WTC11 (cell line): Measurements from ENCODE around the gene DNM1. TPM values are rescaled to one million over a fixed set of nuclear protein-coding genes. Genes with fewer than 3 reads are reported as not detected.
A peak's percentile ranks its signal among the peaks of the same experiment; 100 is the strongest.

Source experiments
- ATAC-seq: fragments of 200-7000 bp; cut with Tn5 transposase; 2 replicates; pipeline ENCODE4 v1.10.0; 2021; ENCODE audit warnings: mild to moderate bottlenecking, moderate library complexity
- CTCF ChIA-PET: fragments of 300-600 bp; sonication (Branson Sonifier 250); formaldehyde crosslinking; loops from one replicate; lab custom pipeline; 2021; ENCODE audit warnings: antibody characterized with exemption; lab: Charles Lee
- POLR2A ChIA-PET: fragments of 350-600 bp; sonication (Branson Sonifier 250); formaldehyde crosslinking; loops from one replicate; lab custom pipeline; 2021; ENCODE audit warnings: antibody characterized with exemption; lab: Charles Lee
- DNase-seq: peaks from one replicate; pipeline ENCODE4 v3.0.0; 2021; ENCODE audit warnings: low spot score
- H3K27ac Mint-ChIP-seq: 2 replicates; pipeline ENCODE4 v1.8.0; 2021; ENCODE audit warnings: mixed read lengths
- H3K27me3 Mint-ChIP-seq: 2 replicates; pipeline ENCODE4 v1.8.0; 2021; ENCODE audit warnings: low read depth, mild to moderate bottlenecking, moderate library complexity, mixed read lengths
- H3K36me3 Mint-ChIP-seq: 2 replicates; pipeline ENCODE4 v1.8.0; 2021; ENCODE audit warnings: mixed read lengths
- H3K4me1 Mint-ChIP-seq: 2 replicates; pipeline ENCODE4 v1.8.0; 2022; ENCODE audit warnings: mixed read lengths
- H3K4me3 Mint-ChIP-seq: 2 replicates; pipeline ENCODE4 v1.8.0; 2021; ENCODE audit warnings: mild to moderate bottlenecking, moderate library complexity, mixed read lengths
- H3K9me3 Mint-ChIP-seq: 2 replicates; pipeline ENCODE4 v1.8.0; 2021; ENCODE audit warnings: mixed read lengths
- AFF4 ChIP-seq: sonication (generic); formaldehyde crosslinking; IDR thresholded peaks from 2 replicates; pipeline ENCODE4 v1.8.1; 2023; ENCODE audit warnings: mild to moderate bottlenecking, missing genetic modification reagents, borderline replicate concordance
- E2F1 ChIP-seq: sonication (generic); formaldehyde crosslinking; IDR thresholded peaks from 2 replicates; pipeline ENCODE4 v1.8.0; 2022; ENCODE audit warnings: mild to moderate bottlenecking, missing genetic modification reagents
- FOXP4 ChIP-seq: sonication (generic); formaldehyde crosslinking; IDR thresholded peaks from 2 replicates; pipeline ENCODE4 v1.8.0; 2022; ENCODE audit warnings: mild to moderate bottlenecking, missing genetic modification reagents
- GABPB1 ChIP-seq: sonication (generic); formaldehyde crosslinking; IDR thresholded peaks from 2 replicates; pipeline ENCODE4 v1.8.1; 2023; ENCODE audit warnings: mild to moderate bottlenecking, missing genetic modification reagents
- GRHL2 ChIP-seq: fragments of 250-450 bp; sonication (Bioruptor Pico); IDR thresholded peaks from 2 replicates; pipeline ENCODE4 v1.8.0; 2022; ENCODE audit warnings: mild to moderate bottlenecking, moderate library complexity; ENCODE audit not compliant: insufficient replicate concordance, severe bottlenecking
- HMGA2 ChIP-seq: fragments of 250-450 bp; sonication (Bioruptor Pico); IDR thresholded peaks from 2 replicates; pipeline ENCODE4 v1.4.0; 2021; ENCODE audit warnings: mild to moderate bottlenecking, moderate library complexity
- IRF1 ChIP-seq: sonication (generic); formaldehyde crosslinking; IDR thresholded peaks from 2 replicates; pipeline ENCODE4 v1.8.0; 2023; ENCODE audit warnings: missing genetic modification reagents
- PRDM15 ChIP-seq: sonication (generic); formaldehyde crosslinking; IDR thresholded peaks from 2 replicates; pipeline ENCODE4 v1.8.0; 2022; ENCODE audit warnings: missing genetic modification reagents
- SMAD3 ChIP-seq: sonication (generic); formaldehyde crosslinking; IDR thresholded peaks from 2 replicates; pipeline ENCODE4 v1.8.0; 2022; ENCODE audit warnings: missing genetic modification reagents, mild to moderate bottlenecking, borderline replicate concordance
- SP1 ChIP-seq: sonication (generic); formaldehyde crosslinking; conservative IDR thresholded peaks from 2 replicates; pipeline ENCODE4 v1.8.1; 2022; ENCODE audit warnings: missing genetic modification reagents
- ZBTB21 ChIP-seq: sonication (generic); formaldehyde crosslinking; IDR thresholded peaks from 2 replicates; pipeline ENCODE4 v1.8.1; 2023; ENCODE audit warnings: mild to moderate bottlenecking, missing genetic modification reagents, borderline replicate concordance
- ZNF121 ChIP-seq: sonication (generic); formaldehyde crosslinking; IDR thresholded peaks from 2 replicates; pipeline ENCODE4 v1.8.0; 2023; ENCODE audit warnings: missing genetic modification reagents
- ZNF416 ChIP-seq: fragments of 250-450 bp; sonication (Bioruptor Pico); IDR thresholded peaks from 2 replicates; pipeline ENCODE4 v1.9.0; 2021; ENCODE audit warnings: mild to moderate bottlenecking, inconsistent platforms
- ZNF423 ChIP-seq: fragments of 250-450 bp; sonication (Bioruptor Pico); IDR thresholded peaks from 2 replicates; pipeline ENCODE4 v2.1.2; 2022; ENCODE audit warnings: mild to moderate bottlenecking, moderate library complexity
- total RNA-seq: library from RNA; stranded (reverse); gene quantifications from 3 replicates; pipeline ENCODE4 v1.2.3, GENCODE V29; 2021

DNM1 gene
- total RNA-seq, 1 experiment from 2014 or later: 79.0 TPM

- H3K4me3 Mint-ChIP-seq: peak overlapping the region; percentile 85
- H3K27me3 Mint-ChIP-seq: peaks cover 9% of the 10 kb centered on the region
- DNase-seq: peak; percentile 98
- TF ChIP-seq ZNF416 (CRISPR knock-in tag) (0 out of 2 replicates have a peak, but pooled peaks have one; percentile 31), E2F1 (no peak), FOXP4 (CRISPR knock-in tag) (peak; percentile 31; the same call in 1 of the 2 replicates), GABPB1 (no peak), ZNF423 (CRISPR knock-in tag) (peak; percentile 64; the same call in 1 of the 2 replicates), ZNF121 (CRISPR knock-in tag) (peak; percentile 89), SMAD3 (peak; percentile 44; the same call in 1 of the 2 replicates), SP1 (CRISPR knock-in tag) (peak; percentile 75)
- H3K9me3 Mint-ChIP-seq: no peaks in the 10 kb centered on the region
- H3K36me3 Mint-ChIP-seq: peaks cover 4% of the 10 kb centered on the region
- H3K4me1 Mint-ChIP-seq: peaks cover 41% of the 10 kb centered on the region
- peak overlapping the region; percentile 83 for H3K27ac Mint-ChIP-seq
- POLR2A ChIA-PET: interaction anchor here (0.8 to 2.0 kb wide), 5 partner anchors 9 to 121 kb away, joined by 3 to 9 read pairs (median 4); partner anchors contain the start of genes GOLGA2, SWI5 and URM1
- ATAC-seq: peak; percentile 91
- CTCF ChIA-PET: interaction anchor here (0.5 to 1.9 kb wide), 26 partner anchors 9 to 189 kb away, joined by 3 to 23 read pairs (median 4); partner anchors contain the start of genes CERCAM, CIZ1, GOLGA2 and SWI5
These were observed 47.0 kb downstream of the DNM1 start for GRCh38 chr9:128249908-128250838.

- Mint-ChIP-seq H3K4me3 (peak overlapping the region; percentile 87), H3K9me3 (no peaks in the 10 kb centered on the region), H3K4me1 (peaks cover 39% of the 10 kb centered on the region), H3K27me3 (peaks cover 9% of the 10 kb centered on the region), H3K36me3 (peaks cover 4% of the 10 kb centered on the region), H3K27ac (no peak overlapping the region; the same call in 1 of the 2 replicates)
- ATAC-seq (peak; percentile 7), DNase-seq (peak; percentile 54)
- ChIA-PET CTCF (interaction anchor here (0.5 to 1.9 kb wide), 25 partner anchors 9 to 188 kb away, joined by 3 to 23 read pairs (median 4); partner anchors contain the start of genes CERCAM, CIZ1, GOLGA2 and SWI5), POLR2A (interaction anchor here (0.8 to 2.0 kb wide), 5 partner anchors 10 to 120 kb away, joined by 3 to 9 read pairs (median 4); partner anchors contain the start of genes GOLGA2, SWI5 and URM1)
- TF ChIP-seq IRF1: no peak
- TF ChIP-seq PRDM15 (CRISPR knock-in tag): 0 out of 2 replicates have a peak, but pooled peaks have one; percentile 10
- no peak for TF ChIP-seq AFF4 (CRISPR knock-in tag)
- TF ChIP-seq GRHL2 (CRISPR knock-in tag): no peak
- TF ChIP-seq HMGA2 (CRISPR knock-in tag): no peak
- no peak for TF ChIP-seq ZBTB21
These were observed 47.9 kb downstream of the DNM1 start for GRCh38 chr9:128250839-128251731.
